Left lung (tissue), 10 donors: Measurements from ENCODE around the gene RNF31. TPM values are rescaled to one million over a fixed set of nuclear protein-coding genes. Genes with fewer than 3 reads are reported as not detected.
"Not testable (repeated sequence)": the region's sequence is repeated elsewhere in the genome, so short reads cannot be mapped to it uniquely, and the experiment has no call there.

Experiments used
- ATAC-seq: fragments of 200-7000 bp; cut with Tn5 transposase; one replicate; pipeline ENCODE4 v1.9.1; 2020; ENCODE audit warnings: moderate library complexity
- DNase-seq, 4 donors: peaks; one replicate each; pipeline ENCODE4 v3.0.0-alpha.2; 2013 to 2020
- H3K27ac ChIP-seq, 2 donors: fragments of 200-600 bp; sonication (generic) in 1 of 2; one replicate each; pipeline versions ENCODE4 v1.5.0 to v1.8.0; 2020 to 2021
- H3K27me3 ChIP-seq, 2 donors: fragments of 200-600 bp; sonication (generic) in 1 of 2; one replicate each; pipeline versions ENCODE4 v1.5.0 to v1.8.0; 2020 to 2021
- H3K36me3 ChIP-seq, 2 donors: fragments of 200-600 bp; sonication (generic) in 1 of 2; one replicate each; pipeline versions ENCODE4 v1.5.0 to v1.8.0; 2020 to 2021
- H3K4me1 ChIP-seq, 2 donors: fragments of 200-600 bp; one replicate each; pipeline ENCODE4 v1.8.0; 2021
- H3K4me3 ChIP-seq, 2 donors: fragments of 200-600 bp; sonication (generic) in 1 of 2; one replicate each; pipeline versions ENCODE4 v1.5.0 to v1.8.0; 2020 to 2021; ENCODE audit warnings: mild to moderate bottlenecking in 1 of 2
- H3K9me3 ChIP-seq, 2 donors: fragments of 200-600 bp; sonication (generic) in 1 of 2; one replicate each; pipeline versions ENCODE4 v1.5.0 to v1.8.0; 2020 to 2021
- intact Hi-C, 2 donors: fragments of 100-400 bp; cut with DNase I; formaldehyde crosslinking; loops; one replicate each; pipeline versions ENCODE4 v1.11.2 to v1.14.2; 2022
- polyA plus RNA-seq, 6 donors: library from polyadenylated mRNA; unstranded; fragments of 120-200 nt; gene quantifications; one replicate each; pipeline ENCODE4 v1.2.1, GENCODE V29; 2013; ENCODE audit not compliant: insufficient read length in 6 of 6
- total RNA-seq, 2 donors: library from RNA; stranded (reverse); fragmentation: NEBNext Ultra II Directional; extraction: Animal tissue kit (Norgen Biotek cat#: 25700); gene quantifications; one replicate each; pipeline ENCODE4 v1.2.1, GENCODE V29; 2021
- TF ChIP-seq, protein P1 (sequence below), 2 donors: fragments of 200-600 bp; sonication (generic) in 1 of 2; IDR thresholded peaks; one replicate each; pipeline versions ENCODE4 v1.5.0 to v1.8.0; 2021; ENCODE audit warnings: antibody characterized with exemption in 2 of 2
- donor health status: DM: no; HTN: yes; CAD: no.
- donor health status: DM: no; HTN: no; CAD: no.

The RNF31 gene
- total and polyA plus RNA-seq, 8 donors, result 42.4 to 69.9 (median 54.6) TPM

DNA sequence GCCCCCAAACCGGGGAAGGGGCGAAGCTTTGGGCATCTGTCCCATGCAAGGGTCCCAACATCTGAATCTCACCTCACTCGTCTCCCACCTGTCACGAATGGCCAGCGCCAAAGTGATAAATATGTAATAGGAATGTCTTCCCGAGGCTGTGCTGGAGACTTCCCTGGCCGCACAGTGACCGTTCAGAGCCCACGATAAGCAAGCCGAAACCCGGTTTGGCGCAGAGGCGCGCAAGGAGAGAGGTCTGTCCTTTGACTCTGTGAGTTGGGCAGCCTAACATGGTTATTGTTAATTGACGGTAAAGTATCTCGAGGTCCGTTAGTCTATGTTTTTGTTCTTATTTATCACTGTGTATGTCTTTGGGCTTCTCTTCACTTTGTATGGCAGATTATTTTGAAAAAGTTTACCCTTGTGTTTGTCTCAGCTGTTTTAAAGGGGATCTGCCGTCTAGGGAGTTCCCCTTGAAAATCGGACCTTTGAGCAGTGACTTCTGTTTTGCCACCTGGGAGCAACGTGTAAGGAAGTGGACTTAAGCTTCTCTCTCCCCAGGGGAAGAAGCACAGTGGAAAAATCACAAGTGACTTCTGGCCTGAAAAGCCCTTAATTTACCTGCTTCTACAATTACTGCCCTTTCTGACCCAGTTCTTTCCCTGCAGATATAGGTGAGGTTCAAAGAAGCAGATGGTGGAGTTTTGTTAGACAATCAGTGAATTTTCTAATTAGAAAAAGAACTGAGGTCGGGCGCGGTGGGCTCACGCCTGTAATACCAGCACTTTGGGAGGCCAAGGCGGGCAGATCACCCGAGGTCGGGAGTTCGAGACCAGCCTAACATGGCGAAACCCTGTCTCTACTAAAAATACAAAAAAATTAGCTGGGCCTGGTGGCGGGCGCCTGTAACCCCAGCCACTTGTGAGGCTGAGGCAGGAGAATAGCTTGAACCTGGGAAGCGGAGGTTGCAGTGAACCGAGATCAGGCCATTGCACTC, 49.1 kb downstream of the RNF31 start:
- Histone ChIP-seq H3K27me3 (no peaks in the 10 kb centered on the region), H3K4me3 (peak overlapping the region; percentile 95 to 98), H3K27ac (peak overlapping the region; percentile 98), H3K9me3 (no peaks in the 10 kb centered on the region), H3K4me1 (peaks cover 16 to 45% of the 10 kb centered on the region in 2 donors), H3K36me3 (peaks cover 0 to 26% of the 10 kb centered on the region in 2 donors)
- peak; percentile 47 for ATAC-seq
- DNase-seq, result no peak
- intact Hi-C loops, result no loop called here
- TF ChIP-seq, protein P1, sequence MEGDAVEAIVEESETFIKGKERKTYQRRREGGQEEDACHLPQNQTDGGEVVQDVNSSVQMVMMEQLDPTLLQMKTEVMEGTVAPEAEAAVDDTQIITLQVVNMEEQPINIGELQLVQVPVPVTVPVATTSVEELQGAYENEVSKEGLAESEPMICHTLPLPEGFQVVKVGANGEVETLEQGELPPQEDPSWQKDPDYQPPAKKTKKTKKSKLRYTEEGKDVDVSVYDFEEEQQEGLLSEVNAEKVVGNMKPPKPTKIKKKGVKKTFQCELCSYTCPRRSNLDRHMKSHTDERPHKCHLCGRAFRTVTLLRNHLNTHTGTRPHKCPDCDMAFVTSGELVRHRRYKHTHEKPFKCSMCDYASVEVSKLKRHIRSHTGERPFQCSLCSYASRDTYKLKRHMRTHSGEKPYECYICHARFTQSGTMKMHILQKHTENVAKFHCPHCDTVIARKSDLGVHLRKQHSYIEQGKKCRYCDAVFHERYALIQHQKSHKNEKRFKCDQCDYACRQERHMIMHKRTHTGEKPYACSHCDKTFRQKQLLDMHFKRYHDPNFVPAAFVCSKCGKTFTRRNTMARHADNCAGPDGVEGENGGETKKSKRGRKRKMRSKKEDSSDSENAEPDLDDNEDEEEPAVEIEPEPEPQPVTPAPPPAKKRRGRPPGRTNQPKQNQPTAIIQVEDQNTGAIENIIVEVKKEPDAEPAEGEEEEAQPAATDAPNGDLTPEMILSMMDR (IDR thresholded peaks at IDR 0.05), result no peak

DNA sequence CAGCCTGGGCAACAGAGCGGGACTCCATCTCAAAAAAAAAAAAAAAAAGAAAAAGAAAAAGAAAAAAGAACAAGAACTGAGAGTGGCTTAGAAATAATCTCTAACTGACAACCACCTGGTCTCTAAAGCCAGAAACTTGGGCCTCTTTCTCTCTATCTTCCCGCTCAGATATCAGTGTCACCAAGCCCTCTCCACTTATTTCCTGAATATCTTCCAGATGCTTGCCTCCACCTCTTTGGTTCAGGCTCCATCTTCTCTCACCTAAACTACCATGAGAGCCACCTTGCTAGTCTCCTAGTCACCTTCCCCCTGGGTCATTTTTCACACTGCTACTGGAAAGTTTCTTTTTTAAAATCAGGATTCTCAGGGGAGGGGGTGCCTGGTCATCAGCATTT, 49.8 kb downstream of the RNF31 start:
- no peak for ATAC-seq
- Histone ChIP-seq H3K27ac (peak overlapping the region in 1 of 2 donors; percentile 98), H3K36me3 (peaks cover 0 to 25% of the 10 kb centered on the region in 2 donors), H3K9me3 (peaks cover 0 to 2% of the 10 kb centered on the region in 2 donors), H3K27me3 (no peaks in the 10 kb centered on the region), H3K4me1 (peaks cover 16 to 45% of the 10 kb centered on the region in 2 donors), H3K4me3 (peak overlapping the region; percentile 95 to 98)
- DNase-seq, result no peak
- TF ChIP-seq, protein P1 (IDR thresholded peaks at IDR 0.05), result no peak
- intact Hi-C loops, result no loop called here

DNA sequence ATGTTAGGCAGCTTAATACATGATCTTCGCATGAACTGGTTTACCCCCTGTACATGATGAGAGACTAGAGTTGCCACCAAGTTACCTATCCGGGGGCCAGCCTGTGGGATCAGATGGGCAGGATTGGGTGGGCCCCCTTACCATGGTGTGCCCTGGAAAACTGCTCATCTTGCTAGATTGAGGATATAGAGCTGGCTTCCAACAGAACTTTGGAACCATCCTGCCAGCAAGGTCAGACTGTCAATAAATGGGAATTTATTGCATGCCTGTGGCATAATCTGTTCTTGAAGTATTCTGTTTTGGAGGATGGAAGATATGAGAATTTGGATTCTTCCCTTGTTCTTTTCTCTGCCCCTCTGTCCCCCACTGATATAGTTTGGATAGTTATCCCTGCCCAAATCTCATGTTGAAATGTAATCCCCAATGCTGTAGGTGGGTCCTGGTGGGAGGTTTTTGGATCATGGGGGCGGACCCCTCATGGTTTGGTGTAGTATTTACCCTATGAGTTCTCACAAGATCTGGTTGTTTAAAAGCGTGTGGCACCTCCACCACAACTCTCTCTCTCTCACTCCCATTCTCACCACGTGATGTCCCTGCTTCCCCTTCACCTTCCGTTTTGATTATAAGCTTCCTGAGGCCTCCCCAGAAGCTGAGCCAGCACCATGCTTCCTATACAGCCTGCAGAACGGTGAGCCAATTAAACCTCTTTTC, 51.7 kb downstream of the RNF31 start:
- peaks cover 0 to 32% of the 10 kb centered on the region in 2 donors for H3K36me3 ChIP-seq
- H3K4me1 ChIP-seq, result peaks cover 15 to 42% of the 10 kb centered on the region in 2 donors
- intact Hi-C loops, result no loop called here
- DNase-seq (no peak), ATAC-seq (no peak)
- no peak overlapping the region for H3K4me3 ChIP-seq
- H3K9me3 ChIP-seq, result peaks cover 0 to 2% of the 10 kb centered on the region in 2 donors
- no peak overlapping the region for H3K27ac ChIP-seq
- H3K27me3 ChIP-seq, result no peaks in the 10 kb centered on the region
- TF ChIP-seq, protein P1 (IDR thresholded peaks at IDR 0.05), result no peak

DNA sequence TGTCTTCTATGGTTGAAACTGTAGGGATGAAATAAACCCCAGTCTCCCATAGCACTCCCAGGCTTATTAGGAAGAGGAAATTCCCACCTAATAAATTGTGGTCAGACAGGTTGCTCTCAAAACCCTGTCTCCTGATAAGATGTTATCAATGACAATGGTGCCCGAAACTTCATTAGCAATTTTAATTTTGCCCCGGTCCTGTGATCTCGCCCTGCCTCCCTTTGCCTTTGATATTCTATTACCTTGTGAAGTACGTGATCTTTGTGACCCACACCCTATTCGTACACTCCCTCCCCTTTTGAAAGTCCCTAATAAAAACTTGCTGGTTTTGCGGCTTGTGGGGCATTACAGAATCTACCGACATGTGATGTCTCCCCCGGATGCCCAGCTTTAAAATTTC, 55.2 kb downstream of the RNF31 start:
- DNase-seq, H3K27ac ChIP-seq, ATAC-seq, H3K27me3 ChIP-seq, intact Hi-C loops, H3K4me3 ChIP-seq, H3K9me3 ChIP-seq: not testable (repeated sequence)
- Histone ChIP-seq H3K4me1 (peaks cover 0 to 16% of the 10 kb centered on the region in 2 donors), H3K36me3 (peaks cover 0 to 65% of the 10 kb centered on the region in 2 donors)

DNA sequence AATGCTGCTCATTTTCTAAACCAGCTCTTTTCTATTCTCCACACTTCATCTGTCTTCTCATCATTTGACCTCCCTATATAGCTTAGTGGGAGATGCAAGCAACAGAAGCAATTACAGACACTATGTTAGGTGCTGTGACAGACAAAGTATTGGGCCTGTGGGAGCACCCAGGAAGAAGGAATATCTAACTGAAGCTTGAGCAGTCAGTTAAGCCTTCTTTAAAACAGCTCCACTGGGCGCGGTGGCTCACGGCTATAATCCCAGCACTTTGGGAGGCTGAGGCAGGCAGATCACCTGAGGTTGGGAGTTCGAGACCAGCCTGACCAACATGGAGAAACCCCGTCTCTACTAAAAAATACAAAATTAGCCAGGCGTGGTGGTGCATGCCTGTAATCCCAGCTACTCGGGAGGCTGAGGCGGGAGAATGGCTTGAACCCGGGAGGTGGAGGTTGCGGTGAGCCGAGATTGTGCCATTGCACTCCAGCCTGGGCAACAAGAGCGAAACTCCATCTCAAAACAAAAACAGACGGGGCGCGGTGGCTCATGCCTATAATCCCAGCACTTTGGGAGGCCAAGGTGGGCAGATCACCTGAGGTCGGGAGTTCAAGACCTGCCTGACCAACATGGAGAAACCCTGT, 56.1 kb downstream of the RNF31 start:
- H3K27me3 ChIP-seq, H3K4me3 ChIP-seq, DNase-seq, H3K27ac ChIP-seq, intact Hi-C loops, ATAC-seq, H3K9me3 ChIP-seq: not testable (repeated sequence)
- H3K36me3 ChIP-seq, result peaks cover 0 to 73% of the 10 kb centered on the region in 2 donors
- H3K4me1 ChIP-seq, result peaks cover 0 to 10% of the 10 kb centered on the region in 2 donors
